ENCODE results near the gene OR2T1.
"Not testable (repeated sequence)": the region's sequence is repeated elsewhere in the genome, so short reads cannot be mapped to it uniquely, and the experiment has no call there.

DNA sequence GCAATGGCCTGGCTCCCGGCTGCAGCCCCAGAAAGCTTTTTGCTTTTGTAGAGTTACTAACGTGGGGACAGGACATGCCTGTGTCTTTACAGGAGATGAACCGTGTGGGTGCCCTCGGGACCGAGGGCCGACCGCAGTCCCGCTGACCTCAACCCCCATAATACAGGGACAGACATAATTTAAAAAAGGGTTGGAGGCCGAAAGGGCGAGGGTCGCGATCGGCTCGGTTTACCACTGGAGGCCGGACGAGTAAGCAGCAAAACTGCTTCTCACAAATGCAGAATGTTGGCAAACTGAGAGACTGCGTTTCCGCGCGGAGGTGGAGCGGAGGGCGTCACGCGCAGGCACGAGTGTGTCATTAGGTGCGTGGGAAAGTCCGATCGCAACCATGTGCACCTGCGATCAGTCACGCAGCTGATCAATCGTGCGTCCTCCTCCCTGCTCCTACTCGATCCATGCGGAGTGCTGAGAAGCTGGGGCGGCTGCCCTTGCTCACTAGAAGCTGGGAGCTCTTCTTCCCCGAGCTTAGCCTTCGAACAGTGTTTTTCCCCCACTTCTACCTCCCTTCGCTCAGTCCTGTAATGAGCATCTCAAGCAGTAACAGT lies 31.1 kb downstream of the OR2T1 start:
- TF ChIP-seq CTCF (IDR thresholded peaks at IDR 0.05; ENCODE audit: low read length); EZH2 (IDR thresholded peaks at IDR 0.05; ENCODE audit: borderline replicate concordance, low read length): not testable (repeated sequence)

Measured in OCI-LY1 (cell line).